GM18873 (cell line): ENCODE data around the gene DHX15.
"Not testable (repeated sequence)": the region's sequence is repeated elsewhere in the genome, so short reads cannot be mapped to it uniquely, and the experiment has no call there.

Experiments
- ATAC-seq: cut with Tn5 transposase; IDR thresholded peaks from one replicate; pipeline ENCODE4 v1.9.1; 2021; ENCODE audit warnings: mild to moderate bottlenecking, moderate library complexity, moderate number of reproducible peaks; ENCODE audit not compliant: unreplicated experiment, low FRiP score

DHX15 gene

DNA sequence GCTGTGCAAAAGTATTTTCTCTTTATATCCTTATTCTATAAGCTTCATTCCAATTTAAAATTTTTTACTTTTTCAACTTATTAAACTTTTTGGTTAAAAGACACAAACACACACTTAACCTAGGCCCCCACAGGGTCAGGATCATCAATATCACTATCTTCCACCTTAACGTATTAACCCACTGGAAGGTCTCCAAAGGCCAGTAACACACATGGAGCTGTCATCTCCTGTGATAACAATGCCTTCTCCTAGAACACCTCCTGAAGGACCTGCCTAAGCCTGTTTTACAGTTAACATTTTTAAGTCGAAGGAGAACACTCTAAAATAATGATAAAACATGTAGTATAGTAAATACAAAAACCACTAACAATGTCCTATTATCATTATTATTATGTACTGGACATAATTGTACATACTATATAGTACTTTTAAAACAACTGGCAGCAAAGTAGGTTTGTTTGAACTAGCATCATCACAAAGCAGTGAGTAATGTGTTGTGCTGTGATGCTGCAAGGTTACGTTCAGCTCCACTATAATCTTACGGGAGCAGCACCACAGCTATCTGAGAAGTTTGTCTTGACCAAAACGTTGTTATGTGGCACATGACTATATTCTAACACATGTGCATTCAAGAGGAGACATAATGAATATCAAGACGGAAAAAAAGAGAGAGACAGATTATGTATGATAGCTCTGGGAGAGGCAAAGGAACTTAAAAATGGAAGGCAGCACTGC lies 33.7 kb downstream of the DHX15 start:
- no peak for ATAC-seq

DNA sequence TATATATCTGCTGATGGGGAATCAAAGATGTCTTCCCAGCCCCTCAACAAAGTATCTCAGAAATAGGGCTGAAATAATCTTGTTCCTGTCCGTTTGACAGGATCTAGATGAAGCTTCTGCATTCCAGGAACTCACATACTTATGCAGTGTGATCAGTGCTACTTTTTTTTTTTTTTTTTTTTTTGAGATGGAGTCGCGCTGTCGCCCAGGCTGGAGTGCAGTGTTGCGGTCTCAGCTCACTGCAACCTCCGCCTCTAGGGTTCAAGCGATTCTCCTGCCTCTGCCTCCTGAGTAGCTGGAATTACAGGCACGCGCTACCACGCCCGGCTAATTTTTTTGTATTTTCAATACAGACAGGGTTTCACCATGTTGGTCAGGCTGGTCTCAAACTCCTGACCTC lies 36.4 kb downstream of the DHX15 start:
- ATAC-seq: no peak

DNA sequence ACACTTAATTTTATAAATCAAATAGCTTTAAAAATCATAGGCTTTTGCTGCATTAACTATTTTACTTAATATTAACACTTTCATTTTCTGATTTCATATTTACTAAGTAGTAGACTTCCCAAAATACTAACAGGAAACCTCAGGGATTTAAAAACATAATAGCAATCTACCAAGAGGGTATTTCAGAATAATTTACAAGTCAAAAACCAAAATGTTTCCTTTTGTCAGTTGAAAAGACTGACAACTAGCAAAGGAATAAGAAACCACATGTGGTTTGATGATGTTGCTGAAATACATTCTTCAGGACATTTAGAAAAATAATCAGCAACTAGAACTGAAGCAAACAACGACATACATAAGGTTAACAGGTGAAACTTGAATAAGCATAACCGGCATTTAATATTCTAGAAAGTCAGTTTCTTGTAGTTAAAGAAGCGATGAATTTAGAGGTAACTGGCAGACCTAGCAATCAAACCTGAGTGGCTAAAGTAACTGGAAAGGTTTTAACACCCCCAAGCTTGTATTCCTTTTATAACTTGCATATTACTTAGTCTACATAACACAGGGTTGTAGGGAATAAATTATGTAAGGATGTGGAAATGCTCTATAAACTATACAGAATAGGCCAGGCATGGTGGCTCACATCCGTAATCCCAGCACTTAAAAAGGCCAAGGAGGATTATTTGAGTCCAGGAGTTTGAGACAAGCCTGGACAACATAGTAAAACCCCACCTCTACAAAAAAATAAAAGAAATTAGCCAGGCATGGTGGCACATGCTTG lies 40.0 kb downstream of the DHX15 start:
- no peak for ATAC-seq

DNA sequence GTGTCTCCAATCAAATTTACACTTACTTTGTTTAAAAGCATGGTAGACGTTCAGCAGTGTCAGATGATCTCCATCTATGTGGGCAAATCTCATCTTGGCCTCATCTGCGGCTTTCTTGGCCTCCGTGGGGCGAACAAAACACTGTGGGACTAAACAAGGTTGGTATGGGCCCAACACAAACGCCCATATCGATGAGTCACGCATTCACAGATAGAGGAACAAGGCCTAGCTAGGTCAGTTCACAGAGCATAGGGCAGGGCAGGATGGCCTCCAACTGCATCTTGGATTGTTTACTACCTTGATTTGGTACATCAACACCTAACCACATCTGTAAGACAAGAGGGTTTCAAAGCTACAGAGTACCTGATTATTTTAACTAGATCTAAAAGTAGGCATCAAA lies 47.3 kb downstream of the DHX15 start:
- ATAC-seq: no peak

DNA sequence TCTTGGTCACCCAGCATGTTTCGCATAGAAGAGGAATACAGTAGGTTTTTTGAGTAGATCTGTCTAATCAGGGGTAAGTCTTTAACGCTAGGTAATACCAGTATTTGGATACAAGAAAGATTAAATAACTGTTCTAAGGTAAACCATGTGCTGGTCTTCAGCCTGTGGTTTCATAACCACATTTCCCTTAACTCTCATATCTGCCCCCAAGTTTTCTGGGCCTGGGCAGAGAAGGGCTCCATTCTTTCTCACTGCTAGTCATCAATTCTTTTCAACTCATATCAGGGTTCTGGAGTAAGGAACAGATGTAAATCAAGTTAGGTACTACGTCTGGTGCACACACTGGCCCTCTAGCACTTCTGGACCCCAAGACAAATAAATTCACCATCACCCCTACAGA lies 49.0 kb downstream of the DHX15 start:
- ATAC-seq: no peak

DNA sequence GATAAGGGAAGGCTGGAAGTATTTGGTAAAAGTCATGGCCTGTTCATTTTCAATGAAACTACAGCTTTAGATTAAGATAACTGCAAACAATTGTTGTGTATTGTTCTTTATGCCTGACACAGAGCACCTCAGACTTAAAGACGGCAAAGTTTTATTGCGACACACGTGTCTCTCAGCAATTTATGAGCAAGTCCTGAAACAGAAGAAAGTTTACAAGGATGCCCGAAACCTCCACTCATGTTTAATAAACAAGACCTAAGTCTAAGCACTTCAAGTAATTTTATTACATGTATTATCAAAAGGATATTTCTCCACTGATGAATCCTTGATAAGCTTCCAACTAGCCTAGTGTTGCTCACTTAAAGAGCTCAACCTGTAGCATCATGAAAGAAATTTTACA lies 51.0 kb downstream of the DHX15 start:
- no peak for ATAC-seq

DNA sequence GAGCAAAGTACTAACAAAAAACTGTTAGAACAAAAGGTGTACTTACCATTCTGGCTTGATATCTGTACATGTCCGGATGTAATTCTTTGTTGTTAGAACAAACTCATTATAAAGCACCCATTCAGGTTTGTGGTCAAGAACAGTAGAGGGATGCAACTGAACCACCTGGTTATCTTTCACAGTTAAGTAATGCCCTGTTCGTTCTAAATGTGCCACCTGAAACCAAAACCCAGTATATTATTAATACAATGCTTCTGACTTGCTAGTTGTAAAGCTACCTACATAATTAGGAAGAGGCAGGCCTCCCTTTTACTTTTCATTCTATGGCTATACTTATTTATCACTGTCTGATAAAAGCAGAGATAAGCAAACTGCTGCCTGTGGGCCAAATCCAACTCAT lies 54.8 kb downstream of the DHX15 start:
- peak; percentile 58 for ATAC-seq

DNA sequence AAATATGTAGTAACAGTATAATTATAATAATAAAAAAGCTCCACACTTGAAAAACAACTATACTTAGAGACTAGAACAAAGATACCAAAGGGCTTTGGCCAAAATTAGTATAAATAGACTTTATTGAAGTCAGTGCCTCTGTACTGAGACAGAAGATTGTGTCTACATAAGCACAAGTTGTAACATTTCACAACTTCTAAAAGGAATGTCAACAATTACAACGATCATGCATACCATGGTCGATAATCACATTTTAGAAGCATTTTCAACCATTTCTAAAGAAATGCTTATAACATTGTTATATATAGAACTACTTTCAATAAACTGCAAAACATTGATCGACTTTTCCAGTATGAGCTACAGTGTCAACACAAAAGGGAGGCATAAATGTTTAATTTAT lies 57.0 kb downstream of the DHX15 start:
- no peak for ATAC-seq

DNA sequence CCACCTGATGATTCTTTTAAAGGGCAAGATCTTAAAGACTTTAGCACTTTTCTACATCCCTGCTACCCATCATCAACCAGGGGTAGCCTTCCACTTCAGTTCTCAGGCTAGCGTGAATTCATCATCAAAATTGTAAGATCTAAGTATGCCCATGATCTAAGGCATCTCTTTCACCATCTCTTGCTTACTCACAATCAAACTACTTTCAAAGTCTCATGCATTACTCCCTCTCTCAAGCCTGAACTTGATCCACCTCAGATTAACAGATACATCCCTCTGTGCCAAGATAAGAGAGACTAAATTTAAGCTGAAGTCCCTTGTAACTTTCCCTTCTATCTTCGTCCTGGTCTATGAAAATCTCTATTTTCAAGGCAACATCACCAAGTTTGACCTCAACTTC lies 62.8 kb downstream of the DHX15 start:
- ATAC-seq: no peak

DNA sequence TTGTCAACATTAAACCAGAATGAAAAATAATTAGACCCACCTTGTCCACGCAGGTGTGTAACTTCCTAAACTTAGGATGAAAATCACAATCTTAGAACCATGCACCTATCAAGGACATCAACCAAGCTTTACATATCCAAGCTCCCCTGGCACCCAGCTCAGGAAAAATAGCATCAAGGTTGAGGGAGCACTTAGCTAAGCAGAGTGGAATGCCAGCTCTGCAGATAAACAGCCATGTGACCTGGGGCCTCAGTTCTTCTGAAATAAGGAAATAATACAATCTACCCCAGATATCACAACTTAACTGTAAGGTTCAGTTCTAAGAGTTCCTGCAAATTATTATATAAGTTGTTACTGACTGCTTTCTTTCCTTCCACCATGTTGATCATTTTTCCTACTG lies 64.7 kb downstream of the DHX15 start:
- ATAC-seq: no peak

DNA sequence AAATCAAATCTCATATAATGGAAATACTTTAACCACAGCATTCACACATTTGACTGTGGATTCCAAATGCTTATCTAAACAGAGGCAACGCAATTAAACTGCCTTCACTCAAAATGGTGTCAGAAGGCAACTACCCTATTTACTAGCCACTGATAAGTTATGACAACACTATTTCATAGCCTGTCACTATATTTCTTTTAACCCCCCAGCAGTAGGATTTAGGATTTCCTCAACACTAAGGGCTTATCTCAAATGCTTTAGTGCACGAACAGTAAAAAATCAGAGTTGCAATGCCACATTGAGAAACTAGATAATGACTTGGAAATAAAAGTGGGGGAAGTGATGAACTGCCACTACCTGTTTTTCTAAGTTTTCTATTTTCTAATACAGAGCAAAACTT lies 66.7 kb downstream of the DHX15 start:
- no peak for ATAC-seq

DNA sequence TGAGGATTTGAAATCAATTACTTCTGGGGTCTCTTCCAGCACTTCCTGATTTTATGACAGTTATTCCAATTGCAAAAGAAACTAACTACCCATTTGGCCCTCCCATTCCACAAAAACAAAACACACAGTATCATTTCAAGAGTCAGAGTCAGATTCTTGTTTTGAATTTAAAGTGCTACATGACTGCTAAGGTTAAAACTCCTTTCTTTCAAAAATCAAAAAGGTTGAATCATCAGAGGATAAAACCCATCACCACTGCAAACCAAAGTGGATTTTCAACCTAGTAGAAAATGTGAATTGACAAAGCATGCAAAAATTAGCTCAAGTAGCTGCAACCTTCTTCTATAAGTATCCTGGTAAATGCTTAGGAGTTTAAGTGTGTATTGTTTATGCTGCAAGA lies 67.4 kb downstream of the DHX15 start:
- ATAC-seq: no peak

DNA sequence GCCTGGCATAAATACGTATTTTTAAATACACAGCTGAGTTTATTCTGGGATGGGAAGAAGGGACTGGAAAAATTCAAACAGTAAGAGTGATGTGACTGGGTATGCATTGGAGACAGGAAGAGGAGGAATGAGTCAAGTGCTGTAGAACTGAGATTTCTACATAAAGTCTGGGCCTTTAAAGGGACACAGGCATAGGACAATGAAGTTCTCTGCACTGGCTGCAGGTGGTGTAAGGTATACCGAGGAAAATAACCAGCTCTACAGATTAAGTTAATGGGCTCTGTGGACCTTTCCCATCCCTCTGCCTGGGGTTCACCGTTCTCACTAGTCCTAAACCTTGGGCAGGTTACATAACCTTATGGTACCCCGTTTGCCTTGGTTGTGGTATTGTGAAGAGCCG lies 68.7 kb downstream of the DHX15 start:
- no peak for ATAC-seq

DNA sequence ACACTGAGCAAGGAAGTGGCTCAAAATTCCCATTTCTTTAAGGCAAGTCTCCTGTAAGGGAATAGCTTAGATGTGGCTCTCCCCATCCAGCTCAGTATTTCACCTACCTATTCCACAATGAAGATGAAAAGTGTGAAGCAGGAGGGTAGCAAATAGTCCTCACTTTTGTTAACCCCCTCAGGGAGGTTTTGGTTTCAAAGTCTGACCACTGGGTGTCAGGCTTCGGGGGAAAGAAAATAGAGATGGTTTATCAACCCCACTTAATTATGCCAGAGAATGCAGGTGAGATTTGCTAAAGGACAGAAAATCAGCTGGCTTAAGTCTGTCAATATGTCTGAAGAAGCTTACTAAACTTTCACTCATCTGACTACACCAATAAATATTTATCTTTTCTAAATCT lies 69.5 kb downstream of the DHX15 start:
- ATAC-seq: no peak

DNA sequence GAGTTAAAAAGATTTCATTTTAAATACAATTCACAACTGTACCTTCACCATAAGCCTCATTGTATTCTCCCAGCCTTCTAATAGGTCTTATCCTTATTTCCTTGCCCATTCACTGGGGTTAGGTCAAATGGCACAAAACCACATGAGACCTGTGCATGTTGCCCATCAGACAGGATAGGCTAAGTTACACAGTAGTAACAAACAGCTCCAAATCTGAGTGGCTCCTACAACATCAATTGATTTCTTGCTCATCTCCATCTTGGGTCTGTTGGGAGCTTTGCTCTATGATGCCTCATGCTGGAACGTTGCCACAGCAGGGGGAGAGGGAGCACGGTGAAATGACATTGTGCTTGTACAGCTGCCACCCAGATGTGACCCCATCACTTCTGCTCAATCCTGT lies 70.6 kb downstream of the DHX15 start:
- no peak for ATAC-seq

DNA sequence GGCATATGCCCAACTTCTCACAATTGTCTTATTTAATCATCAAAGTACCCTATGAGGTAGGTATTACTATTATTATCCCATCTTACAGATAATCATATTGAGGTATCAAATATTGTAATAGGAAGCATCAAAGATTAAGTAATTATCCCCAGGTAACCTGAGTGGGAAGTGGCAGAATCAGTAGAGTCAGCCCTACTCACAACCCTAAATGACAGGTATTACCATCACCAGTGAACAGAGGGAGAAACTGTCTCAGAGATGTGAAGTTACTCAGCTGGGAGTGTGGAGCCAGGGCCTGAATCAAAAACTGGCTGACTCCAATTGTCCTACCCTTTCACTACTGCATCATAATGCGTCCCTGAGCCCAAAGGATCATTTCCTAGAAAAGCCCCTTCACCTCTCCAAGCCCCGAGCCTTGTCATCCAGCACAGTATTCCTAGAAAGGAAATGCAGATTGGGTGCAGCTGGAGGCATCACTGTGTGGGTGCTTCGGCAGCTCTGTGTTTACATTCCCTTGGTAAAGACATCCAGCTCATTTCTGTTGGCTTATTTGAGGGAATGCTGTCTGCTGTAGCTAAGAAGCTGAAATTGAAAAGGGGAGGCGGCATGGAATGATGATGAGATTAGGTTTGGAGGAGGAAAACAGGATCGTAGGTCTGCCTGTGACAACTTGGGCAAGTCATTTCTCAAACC lies 72.8 kb downstream of the DHX15 start:
- ATAC-seq: no peak

DNA sequence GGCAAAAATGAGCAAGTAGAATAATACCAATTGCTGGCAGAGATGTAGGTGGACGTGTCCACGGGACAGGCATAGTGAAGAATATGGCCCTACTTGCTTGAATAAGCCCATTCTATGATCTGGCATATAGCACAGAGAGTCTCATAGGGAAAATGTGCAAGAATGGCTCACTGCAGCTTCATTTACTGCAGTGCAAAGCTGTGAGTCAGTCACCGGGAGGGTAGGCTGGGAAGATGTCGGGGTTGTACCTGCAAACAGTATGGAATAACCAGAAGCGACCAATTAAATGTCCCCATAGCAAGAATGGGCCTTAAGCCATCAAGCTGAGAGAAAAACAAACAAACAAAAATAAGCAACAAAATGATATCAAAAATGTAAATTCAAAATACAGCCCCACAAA lies 74.3 kb downstream of the DHX15 start:
- ATAC-seq: no peak

DNA sequence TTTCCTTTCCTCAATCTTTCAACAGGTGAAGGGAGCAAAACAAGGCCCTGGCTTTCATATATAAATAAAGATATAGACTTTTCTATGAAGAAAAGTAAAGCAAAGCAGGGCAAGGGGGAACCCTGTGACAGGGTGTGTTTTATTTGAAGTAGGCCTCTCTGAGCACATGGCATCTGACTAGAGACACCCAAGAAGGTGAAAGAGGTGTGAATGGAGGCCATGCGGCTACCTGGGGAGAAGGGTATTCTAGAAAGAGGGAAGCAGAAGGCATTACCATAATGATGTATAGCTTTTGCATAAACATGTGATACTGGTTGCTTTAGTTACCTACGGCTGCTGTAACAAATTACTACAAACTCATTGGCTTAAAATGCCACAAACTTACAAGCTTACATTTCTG lies 75.8 kb downstream of the DHX15 start:
- ATAC-seq: no peak

DNA sequence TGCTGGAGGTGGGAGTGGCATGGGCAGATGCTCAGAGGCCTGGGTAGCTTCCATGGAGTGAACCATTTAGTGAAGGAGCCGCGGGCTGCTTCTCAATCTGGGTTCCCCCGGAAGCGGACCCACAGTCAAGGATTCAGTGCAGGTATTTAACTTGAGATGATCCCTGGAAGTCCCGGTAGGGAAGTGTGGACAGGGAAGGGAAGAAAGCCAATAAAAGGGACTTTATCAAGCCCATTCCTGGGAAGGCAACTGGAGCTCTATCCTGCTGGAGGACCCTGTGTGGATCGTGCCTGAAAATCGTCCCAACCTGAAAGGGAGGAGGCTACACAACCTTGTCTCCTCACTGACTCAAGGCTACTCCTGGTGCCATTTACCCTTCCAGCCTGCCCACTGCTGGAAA lies 76.9 kb downstream of the DHX15 start:
- no peak for ATAC-seq

DNA sequence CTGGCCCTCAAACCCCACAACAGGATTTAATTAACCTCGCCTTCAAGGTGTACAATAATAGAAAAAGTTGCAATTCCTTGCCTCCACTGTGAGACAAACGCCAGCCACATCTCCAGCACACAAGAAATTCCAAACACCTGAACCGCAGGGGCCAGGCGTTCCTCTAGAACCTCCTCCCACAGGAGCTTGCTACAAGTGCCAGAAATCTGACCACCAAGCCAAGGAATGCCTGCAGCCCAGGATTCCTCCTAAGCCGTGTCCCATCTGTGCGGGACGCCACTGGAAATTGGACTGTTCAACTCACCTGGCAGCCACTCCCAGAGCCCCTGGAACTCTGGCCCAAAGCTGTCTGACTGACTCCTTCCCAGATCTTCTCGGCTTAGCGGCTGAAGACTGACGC lies 81.3 kb downstream of the DHX15 start:
- ATAC-seq: not testable (repeated sequence)

DNA sequence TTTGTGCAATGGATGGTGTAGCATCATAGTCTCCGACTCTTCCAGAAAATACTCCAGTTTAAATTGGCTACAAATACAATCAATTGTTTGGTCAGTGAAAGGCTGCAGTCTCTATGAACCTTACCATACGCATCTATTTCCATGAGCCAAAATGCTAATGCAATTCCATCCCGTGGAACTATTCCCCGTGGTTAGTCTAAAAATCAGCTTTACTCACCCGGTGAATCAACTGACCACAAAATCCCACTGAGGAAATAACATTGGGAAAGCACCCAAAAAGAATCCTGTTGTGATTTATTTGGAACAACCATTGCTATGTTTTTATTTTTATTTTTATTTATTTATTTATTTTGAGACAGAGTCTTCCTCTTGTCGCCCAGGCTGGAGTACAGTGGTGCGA lies 87.1 kb downstream of the DHX15 start:
- no peak for ATAC-seq

DNA sequence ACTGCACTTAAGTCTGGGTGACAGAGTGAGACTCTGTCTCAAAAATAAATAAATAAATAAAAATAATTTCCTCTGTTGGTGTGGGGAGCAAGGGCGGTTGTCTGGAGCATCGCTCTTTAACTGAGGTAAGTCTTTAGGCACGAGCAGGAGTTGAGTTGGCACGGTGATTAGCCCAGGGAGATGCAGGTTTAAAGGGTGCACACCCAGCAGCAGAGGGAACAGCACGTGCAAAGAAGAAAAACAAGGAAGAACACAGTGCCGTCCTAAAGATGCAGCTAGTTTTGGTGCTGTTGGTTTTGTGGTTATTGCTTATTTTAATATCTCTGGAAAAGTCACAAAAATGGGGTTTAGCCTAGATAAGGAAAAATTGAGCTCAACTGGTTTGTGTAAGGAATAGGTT lies 87.8 kb downstream of the DHX15 start:
- ATAC-seq: no peak
